Cardiac muscle cell (in vitro differentiated cells and primary cell): Measurements from ENCODE around the gene GPBAR1. TPM values are rescaled to one million over a fixed set of nuclear protein-coding genes. Genes with fewer than 3 reads are reported as not detected.
"Not testable (repeated sequence)": the region's sequence is repeated elsewhere in the genome, so short reads cannot be mapped to it uniquely, and the experiment has no call there.

Experiments used
- DNase-seq, 2 donors: peaks; one replicate each; pipeline versions ENCODE4 v3.0.0 to v3.0.0-alpha.2; 2010 to 2017; ENCODE audit warnings: low read depth in 1 of 2, low spot score in 1 of 2
- H3K27ac ChIP-seq: fragments of 200-600 bp; sonication (generic); 2 replicates; pipeline ENCODE4 v1.5.1; 2016
- H3K27me3 ChIP-seq: fragments of 200-600 bp; sonication (generic); 2 replicates; pipeline ENCODE4 v1.6.0; 2016; ENCODE audit warnings: control low read depth
- H3K36me3 ChIP-seq: fragments of 200-600 bp; sonication (generic); 2 replicates; pipeline ENCODE4 v1.5.1; 2016; ENCODE audit warnings: control low read depth
- H3K4me1 ChIP-seq: fragments of 200-600 bp; sonication (generic); 2 replicates; pipeline ENCODE4 v1.8.1; 2017; ENCODE audit warnings: low read depth, mild to moderate bottlenecking, mixed run types
- H3K4me3 ChIP-seq: fragments of 200-600 bp; sonication (generic); 2 replicates; pipeline ENCODE4 v1.5.1; 2016; ENCODE audit warnings: mild to moderate bottlenecking
- H3K9me3 ChIP-seq: fragments of 200-600 bp; sonication (generic); 2 replicates; pipeline ENCODE4 v1.5.1; 2017; ENCODE audit warnings: low read depth, mild to moderate bottlenecking, control low read depth
- polyA plus RNA-seq: library from polyadenylated mRNA; unstranded; fragments of >200 nt; fragmentation: Nextera tagmentation; extraction: Ambion mirVana; gene quantifications from 2 replicates; pipeline ENCODE4 v1.2.1, GENCODE V29; 2016
- total RNA-seq: library from RNA; depleted of rRNA; stranded (reverse); fragments of >200 nt; gene quantifications from 2 replicates; pipeline ENCODE4 v1.2.3, GENCODE V29; 2016
- TF ChIP-seq, protein P1 (sequence below): IDR thresholded peaks from 2 replicates; pipeline ENCODE4 v1.5.1; 2012; ENCODE audit warnings: low read depth, mild to moderate bottlenecking, low read length

Gene GPBAR1
- total and polyA plus RNA-seq, 2 experiments from 2014 or later, result 4.4 to 7.9 TPM

DNA sequence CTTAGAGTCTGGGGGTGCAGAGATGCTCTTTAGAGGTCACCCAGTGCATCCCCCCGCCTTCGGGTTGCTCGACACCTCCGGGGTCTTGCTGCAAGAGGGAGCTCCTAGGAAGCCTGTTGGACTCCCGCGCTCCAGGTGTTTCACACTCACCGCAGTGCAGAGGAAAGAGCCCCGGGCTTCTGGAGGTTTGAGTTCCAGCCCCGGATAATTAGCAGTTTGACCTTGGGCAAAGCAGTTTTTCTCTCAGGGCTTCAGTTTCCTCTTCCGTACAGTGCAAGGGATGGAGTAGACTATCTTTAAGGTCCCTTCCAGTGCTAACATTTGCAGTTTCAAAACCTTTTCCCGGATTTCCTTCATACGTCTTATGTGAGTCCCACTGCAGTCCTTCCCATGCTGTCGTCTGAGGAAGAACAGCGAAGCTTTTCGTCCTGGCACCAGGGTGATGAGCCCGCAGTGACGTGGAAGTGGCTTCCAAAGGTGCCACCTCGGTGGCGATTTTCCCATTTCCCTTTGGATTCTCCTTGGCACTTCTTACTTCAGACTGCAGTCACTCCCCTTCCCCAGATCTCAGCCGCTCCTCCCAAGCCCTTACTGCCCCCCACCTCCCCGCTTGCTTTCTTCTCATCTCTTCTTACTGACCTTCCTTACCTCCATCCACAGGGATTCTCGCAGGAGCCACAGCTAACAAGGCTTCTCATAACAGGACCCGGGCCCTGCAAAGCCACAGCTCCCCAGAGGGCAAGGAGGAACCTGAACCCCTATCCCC, 10.1 kb downstream of the GPBAR1 start:
- H3K4me3 ChIP-seq, result peak overlapping the region; percentile 71
- DNase-seq, result no peak
- peaks cover 36% of the 10 kb centered on the region for H3K36me3 ChIP-seq
- H3K27me3 ChIP-seq, result no peaks in the 10 kb centered on the region
- peaks cover 10% of the 10 kb centered on the region for H3K4me1 ChIP-seq
- H3K27ac ChIP-seq, result no peak overlapping the region
- no peaks in the 10 kb centered on the region for H3K9me3 ChIP-seq
- TF ChIP-seq, protein P1, sequence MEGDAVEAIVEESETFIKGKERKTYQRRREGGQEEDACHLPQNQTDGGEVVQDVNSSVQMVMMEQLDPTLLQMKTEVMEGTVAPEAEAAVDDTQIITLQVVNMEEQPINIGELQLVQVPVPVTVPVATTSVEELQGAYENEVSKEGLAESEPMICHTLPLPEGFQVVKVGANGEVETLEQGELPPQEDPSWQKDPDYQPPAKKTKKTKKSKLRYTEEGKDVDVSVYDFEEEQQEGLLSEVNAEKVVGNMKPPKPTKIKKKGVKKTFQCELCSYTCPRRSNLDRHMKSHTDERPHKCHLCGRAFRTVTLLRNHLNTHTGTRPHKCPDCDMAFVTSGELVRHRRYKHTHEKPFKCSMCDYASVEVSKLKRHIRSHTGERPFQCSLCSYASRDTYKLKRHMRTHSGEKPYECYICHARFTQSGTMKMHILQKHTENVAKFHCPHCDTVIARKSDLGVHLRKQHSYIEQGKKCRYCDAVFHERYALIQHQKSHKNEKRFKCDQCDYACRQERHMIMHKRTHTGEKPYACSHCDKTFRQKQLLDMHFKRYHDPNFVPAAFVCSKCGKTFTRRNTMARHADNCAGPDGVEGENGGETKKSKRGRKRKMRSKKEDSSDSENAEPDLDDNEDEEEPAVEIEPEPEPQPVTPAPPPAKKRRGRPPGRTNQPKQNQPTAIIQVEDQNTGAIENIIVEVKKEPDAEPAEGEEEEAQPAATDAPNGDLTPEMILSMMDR, result no peak

DNA sequence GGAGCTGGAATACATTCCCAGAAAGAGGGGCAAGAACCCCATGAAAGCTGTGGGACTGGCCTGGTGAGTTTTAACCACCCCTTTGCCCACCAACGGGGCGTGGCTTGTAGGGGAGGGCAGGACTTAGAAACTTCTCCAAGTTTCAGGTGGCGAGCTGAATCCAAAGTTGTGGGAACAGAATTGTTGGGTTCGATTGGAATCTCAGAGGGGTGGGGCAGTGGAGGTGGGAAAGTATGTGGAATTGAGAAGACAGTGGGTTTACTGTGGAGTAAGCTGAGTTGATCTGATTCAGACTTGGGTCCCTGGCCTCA, 10.6 kb downstream of the GPBAR1 start:
- H3K27me3 ChIP-seq, result no peaks in the 10 kb centered on the region
- TF ChIP-seq, protein P1, result no peak
- no peak overlapping the region for H3K27ac ChIP-seq
- H3K36me3 ChIP-seq, result peaks cover 31% of the 10 kb centered on the region
- H3K4me1 ChIP-seq, result peaks cover 10% of the 10 kb centered on the region
- no peaks in the 10 kb centered on the region for H3K9me3 ChIP-seq
- H3K4me3 ChIP-seq, result peak overlapping the region; percentile 71
- DNase-seq, result no peak

DNA sequence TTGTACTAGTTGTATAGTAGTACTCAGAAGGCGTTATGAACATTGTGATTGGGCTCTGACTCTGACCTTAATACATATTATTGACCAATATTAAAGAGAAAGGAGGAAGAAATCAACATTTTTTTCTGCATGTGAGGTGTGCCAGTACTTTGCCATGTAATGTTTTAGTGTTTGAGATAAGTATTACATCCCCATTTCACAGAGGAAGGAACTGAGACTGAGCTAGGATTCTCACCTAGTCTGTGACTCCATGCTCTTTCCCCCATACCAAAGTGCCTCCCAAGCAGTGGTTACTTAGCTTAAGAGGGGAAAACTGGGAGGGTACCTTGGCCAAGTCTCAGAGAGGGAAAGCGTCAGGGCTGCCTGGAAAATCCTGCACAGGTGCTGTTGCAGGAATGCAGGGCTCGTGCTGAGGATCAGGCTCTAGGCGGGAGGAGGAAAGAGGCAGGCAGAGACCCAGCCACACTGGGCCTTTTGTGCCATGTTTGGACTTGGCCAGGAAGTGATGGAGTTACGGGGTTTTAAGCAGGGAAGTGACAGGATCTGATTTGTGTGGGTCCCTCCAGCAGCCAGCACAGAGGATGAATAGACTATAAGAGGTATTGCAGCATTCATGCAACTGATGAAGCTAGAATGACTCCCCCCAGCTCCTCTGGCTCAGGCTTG, 11.2 kb downstream of the GPBAR1 start:
- DNase-seq, result no peak
- TF ChIP-seq, protein P1, result no peak
- Histone ChIP-seq H3K27ac (peak overlapping the region; percentile 5), H3K9me3 (no peaks in the 10 kb centered on the region), H3K27me3 (no peaks in the 10 kb centered on the region), H3K4me3 (peak overlapping the region; percentile 71), H3K36me3 (peaks cover 31% of the 10 kb centered on the region), H3K4me1 (peaks cover 10% of the 10 kb centered on the region)

DNA sequence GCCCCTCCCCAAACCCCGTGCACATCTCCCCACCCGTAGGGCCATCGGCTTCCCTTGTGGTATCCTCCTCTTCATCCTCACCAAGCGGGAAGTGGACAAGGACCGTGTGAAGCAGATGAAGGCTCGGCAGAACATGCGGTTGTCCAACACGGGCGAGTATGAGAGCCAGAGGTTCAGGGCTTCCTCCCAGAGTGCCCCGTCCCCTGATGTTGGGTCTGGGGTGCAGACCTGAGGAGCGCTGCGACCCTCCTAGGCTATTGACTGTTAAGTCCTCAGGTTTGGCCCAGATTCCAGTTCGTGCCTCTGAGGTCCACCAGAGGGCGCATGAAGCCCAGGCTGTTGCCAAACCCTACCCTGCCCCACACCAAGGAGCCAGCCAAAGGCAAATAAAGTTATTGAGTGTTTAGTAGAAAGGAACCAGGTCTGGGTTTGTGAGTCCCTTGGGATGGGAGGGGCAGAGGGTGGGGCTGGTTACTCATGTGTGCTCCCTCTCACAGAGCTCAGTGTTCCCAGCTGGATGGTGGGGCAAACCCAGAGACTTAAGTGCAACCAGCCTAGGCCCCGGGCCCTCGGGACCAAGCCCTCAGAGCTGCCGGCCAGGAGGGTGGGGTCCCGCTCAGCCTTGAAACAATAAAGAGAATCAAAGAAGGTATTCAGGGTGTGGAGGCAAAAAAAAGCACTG, 11.9 kb downstream of the GPBAR1 start:
- peak overlapping the region; percentile 5 for H3K27ac ChIP-seq
- no peak overlapping the region for H3K4me3 ChIP-seq
- H3K4me1 ChIP-seq, result peaks cover 10% of the 10 kb centered on the region
- H3K9me3 ChIP-seq, result no peaks in the 10 kb centered on the region
- no peaks in the 10 kb centered on the region for H3K27me3 ChIP-seq
- H3K36me3 ChIP-seq, result peaks cover 25% of the 10 kb centered on the region
- TF ChIP-seq, protein P1, result peak; percentile 92
- peak; percentile 83 to 93 for DNase-seq

DNA sequence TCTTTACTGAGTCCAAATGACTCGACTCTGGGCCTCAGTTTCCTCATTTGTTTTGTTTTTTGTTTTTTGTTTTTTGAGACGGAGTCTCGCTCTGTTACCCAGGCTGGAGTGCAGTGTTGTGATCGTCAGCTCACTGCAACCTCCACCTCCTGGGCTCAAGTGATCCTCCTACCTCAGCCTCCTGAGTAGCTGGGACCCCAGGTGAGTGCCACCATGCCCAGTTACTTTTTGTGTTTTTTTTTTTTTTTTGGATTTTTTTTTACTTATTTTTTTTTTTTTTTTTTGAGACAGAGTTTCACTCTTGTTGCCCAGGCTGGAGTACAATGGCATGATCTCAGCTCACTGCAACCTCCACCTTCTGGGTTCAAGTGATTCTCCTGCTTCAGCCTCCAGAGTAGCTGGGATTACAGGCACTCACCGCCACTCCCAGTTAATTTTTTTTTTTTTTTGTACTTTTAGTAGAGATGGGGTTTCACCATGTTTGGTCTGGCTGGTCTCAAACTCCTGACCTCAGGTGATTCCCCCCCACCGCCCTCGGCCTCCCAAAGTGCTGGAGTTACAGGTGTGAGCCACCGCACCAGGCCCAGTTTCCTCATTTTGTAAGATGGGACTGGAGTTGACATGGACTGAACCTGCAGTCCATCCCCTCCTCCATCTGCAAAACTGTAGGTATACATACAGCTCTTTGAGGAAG, 12.5 kb downstream of the GPBAR1 start:
- H3K4me3 ChIP-seq, H3K4me1 ChIP-seq, DNase-seq, H3K9me3 ChIP-seq, H3K27me3 ChIP-seq, H3K27ac ChIP-seq: not testable (repeated sequence)
- H3K36me3 ChIP-seq, result peaks cover 24% of the 10 kb centered on the region
